HEK293T (cell line): Measurements from ENCODE around the gene ZNFX1.

ENCODE experiments used
- CTCF ChIA-PET: fragments of 350-600 bp; formaldehyde crosslinking; extraction: SDS; loops from one replicate; lab custom pipeline; 2021; ENCODE audit warnings: antibody characterized with exemption, inconsistent platforms; lab: Yijun Ruan, JAX
- POLR2A ChIA-PET: fragments of 350-600 bp; formaldehyde crosslinking; extraction: SDS; loops from one replicate; lab custom pipeline; 2020; ENCODE audit warnings: antibody characterized with exemption, inconsistent platforms; lab: Yijun Ruan, JAX
- DNase-seq: peaks from one replicate; pipeline ENCODE4 v3.0.0; 2012; ENCODE audit warnings: mixed read lengths; ENCODE audit errors: extremely low spot score
- ARNT ChIP-seq: fragments of 450-650 bp; IDR thresholded peaks from 2 replicates; pipeline ENCODE4 v1.6.1; 2017; ENCODE audit warnings: mild to moderate bottlenecking
- BHLHE40 ChIP-seq: fragments of 450-650 bp; IDR thresholded peaks from 2 replicates; pipeline ENCODE4 v1.6.1; 2016; ENCODE audit warnings: mild to moderate bottlenecking, moderate library complexity, borderline replicate concordance
- CTBP1 ChIP-seq: fragments of 450-650 bp; IDR thresholded peaks from 2 replicates; pipeline ENCODE4 v1.6.1; 2016; ENCODE audit warnings: borderline replicate concordance
- ELF4 ChIP-seq: fragments of 450-650 bp; IDR thresholded peaks from 2 replicates; pipeline ENCODE4 v1.6.1; 2017; ENCODE audit warnings: antibody characterized with exemption
- FOXA1 ChIP-seq: fragments of 450-650 bp; IDR thresholded peaks from 2 replicates; pipeline ENCODE4 v1.6.1; 2016; ENCODE audit warnings: mild to moderate bottlenecking
- FOXK2 ChIP-seq: fragments of 450-650 bp; IDR thresholded peaks from 2 replicates; pipeline ENCODE4 v1.6.1; 2016; ENCODE audit warnings: mild to moderate bottlenecking
- FOXM1 ChIP-seq: fragments of 450-650 bp; IDR thresholded peaks from 2 replicates; pipeline ENCODE4 v1.6.1; 2017; ENCODE audit warnings: mild to moderate bottlenecking, borderline replicate concordance
- HDGF ChIP-seq: fragments of 450-650 bp; IDR thresholded peaks from 2 replicates; pipeline ENCODE4 v1.6.1; 2017; ENCODE audit warnings: antibody characterized with exemption, borderline replicate concordance
- L3MBTL2 ChIP-seq: fragments of 450-650 bp; conservative IDR thresholded peaks from 2 replicates; pipeline ENCODE4 v1.6.1; 2016; ENCODE audit warnings: mild to moderate bottlenecking
- LEF1 ChIP-seq: fragments of 450-650 bp; IDR thresholded peaks from 2 replicates; pipeline ENCODE4 v1.6.1; 2017; ENCODE audit warnings: mild to moderate bottlenecking, borderline replicate concordance
- NFRKB ChIP-seq: fragments of 450-650 bp; IDR thresholded peaks from 2 replicates; pipeline ENCODE4 v1.6.1; 2016; ENCODE audit warnings: mild to moderate bottlenecking, moderate library complexity
- SP1 ChIP-seq: fragments of 450-650 bp; IDR thresholded peaks from 2 replicates; pipeline ENCODE4 v1.6.1; 2017
- SUZ12 ChIP-seq: fragments of 450-650 bp; IDR thresholded peaks from 2 replicates; pipeline ENCODE4 v1.6.1; 2016; ENCODE audit warnings: mild to moderate bottlenecking
- TARDBP ChIP-seq: fragments of 450-650 bp; IDR thresholded peaks from 2 replicates; pipeline ENCODE4 v1.6.1; 2016
- ZNF384 ChIP-seq: fragments of 450-650 bp; IDR thresholded peaks from 2 replicates; pipeline ENCODE4 v1.6.1; 2016
- TF ChIP-seq, protein P1 (sequence below): fragments of 450-650 bp; IDR thresholded peaks from 2 replicates; pipeline ENCODE4 v1.6.1; 2016

The ZNFX1 gene

DNA sequence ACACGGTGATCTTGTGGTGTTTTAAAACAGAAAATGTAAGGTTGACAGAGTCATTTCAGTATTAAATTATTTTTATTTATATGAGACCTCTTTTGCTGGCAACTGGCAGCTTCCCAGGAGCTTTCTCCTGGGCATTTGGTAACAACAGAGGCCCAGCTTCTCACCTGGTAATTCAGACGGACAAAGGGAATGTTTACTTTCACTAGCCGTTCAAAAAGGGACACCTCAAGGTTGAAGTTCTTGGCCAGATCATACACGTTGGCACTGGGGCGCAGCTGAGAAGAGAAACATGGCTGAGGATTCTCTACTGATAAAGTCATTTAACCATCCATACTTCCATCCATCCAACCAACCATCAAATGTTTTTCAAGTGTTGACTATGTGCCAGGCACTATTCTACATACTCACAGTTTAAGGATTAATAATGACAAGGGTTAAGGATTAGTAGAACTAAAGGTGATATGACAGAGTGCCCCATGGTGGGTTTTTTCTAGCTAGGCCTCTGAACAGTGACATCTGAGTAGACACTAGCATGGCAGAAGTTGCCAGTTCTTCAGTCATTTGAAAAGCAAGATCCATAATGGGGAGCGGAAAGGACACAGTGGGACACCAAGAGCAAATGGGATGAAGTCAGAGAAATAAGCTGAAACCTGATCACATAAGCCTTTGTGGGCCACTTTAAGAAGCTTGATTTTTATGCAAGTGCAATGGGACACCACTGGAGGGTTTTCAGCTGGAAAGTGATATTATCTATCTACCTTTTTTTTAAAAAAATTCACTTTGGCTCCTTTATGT lies 25.1 kb downstream of the ZNFX1 start:
- POLR2A ChIA-PET, result no interaction called here
- no peak for DNase-seq
- CTCF ChIA-PET, result no interaction called here
- TF ChIP-seq, protein P1, sequence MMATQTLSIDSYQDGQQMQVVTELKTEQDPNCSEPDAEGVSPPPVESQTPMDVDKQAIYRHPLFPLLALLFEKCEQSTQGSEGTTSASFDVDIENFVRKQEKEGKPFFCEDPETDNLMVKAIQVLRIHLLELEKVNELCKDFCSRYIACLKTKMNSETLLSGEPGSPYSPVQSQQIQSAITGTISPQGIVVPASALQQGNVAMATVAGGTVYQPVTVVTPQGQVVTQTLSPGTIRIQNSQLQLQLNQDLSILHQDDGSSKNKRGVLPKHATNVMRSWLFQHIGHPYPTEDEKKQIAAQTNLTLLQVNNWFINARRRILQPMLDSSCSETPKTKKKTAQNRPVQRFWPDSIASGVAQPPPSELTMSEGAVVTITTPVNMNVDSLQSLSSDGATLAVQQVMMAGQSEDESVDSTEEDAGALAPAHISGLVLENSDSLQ, result no peak
- TF ChIP-seq ARNT, result no peak
- no peak for TF ChIP-seq FOXK2
- no peak for TF ChIP-seq BHLHE40
- no peak for TF ChIP-seq FOXA1
- TF ChIP-seq ELF4, result no peak
- TF ChIP-seq CTBP1, result no peak
- no peak for TF ChIP-seq FOXM1
- TF ChIP-seq L3MBTL2, result no peak
- TF ChIP-seq TARDBP, result no peak
- no peak for TF ChIP-seq ZNF384
- no peak for TF ChIP-seq SUZ12
- no peak for TF ChIP-seq HDGF

DNA sequence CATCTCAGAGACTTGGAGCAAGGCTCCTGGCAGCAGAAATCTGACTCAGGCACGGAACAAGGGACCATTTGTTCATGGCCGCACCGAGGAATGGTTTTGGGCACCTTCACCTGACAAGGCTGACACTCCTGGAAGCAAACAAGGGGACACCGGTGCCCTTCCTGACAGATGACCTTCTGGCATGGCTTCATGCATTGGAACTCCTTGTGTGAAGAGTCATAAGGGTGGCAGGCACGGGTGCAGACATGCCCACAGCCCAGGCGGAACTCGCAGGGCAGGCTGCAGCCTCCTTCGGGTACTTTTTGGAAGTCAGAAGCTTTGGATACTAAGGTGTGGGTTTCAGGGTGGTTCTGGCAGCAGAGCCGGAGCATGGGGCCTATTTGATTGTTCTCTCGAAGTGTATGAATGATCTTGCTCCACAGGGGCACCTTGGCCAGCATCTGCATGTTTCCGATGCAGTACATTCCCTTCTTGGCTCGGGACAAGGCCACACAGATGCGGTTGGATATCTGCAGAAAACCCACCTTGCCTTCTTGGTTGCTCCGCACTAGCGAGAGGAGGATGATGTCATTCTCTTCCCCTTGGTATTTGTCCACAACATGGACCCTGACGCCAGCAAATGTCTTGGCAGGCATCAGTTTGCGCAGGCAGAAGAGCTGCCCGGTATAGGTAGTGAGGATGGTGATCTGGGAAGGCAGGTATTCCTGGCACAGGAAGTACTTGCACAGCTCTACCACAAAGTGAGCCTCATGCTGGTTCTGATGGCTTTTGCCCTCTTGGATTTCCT lies 28.8 kb downstream of the ZNFX1 start:
- POLR2A ChIA-PET, result no interaction called here
- no peak for DNase-seq
- no peak for TF ChIP-seq L3MBTL2
- TF ChIP-seq ARNT, result no peak
- TF ChIP-seq HDGF, result no peak
- no peak for TF ChIP-seq NFRKB
- no peak for TF ChIP-seq FOXK2
- CTCF ChIA-PET, result no interaction called here

DNA sequence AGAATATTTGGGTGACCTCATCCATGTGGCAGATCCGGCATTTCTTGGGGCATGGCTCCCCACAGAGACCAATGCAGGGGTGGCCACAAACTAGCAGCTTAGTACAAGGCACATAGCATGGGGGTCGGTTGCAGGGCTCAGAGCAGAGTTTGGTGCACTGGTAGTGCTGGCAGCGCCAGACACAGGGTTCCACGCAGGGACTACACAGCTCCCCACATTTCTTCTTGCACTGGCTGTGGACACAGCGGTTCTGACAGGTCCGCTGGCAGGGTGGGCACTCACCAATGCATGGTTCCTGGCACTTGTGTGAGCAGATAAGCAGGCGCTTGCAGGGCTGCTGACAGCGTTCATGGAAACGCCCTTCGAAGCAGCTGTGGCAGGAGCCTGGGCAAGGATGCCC lies 29.6 kb downstream of the ZNFX1 start:
- no peak for DNase-seq
- no peak for TF ChIP-seq LEF1
- no peak for TF ChIP-seq NFRKB
- no peak for TF ChIP-seq FOXA1
- ChIA-PET POLR2A (no interaction called here), CTCF (no interaction called here)

DNA sequence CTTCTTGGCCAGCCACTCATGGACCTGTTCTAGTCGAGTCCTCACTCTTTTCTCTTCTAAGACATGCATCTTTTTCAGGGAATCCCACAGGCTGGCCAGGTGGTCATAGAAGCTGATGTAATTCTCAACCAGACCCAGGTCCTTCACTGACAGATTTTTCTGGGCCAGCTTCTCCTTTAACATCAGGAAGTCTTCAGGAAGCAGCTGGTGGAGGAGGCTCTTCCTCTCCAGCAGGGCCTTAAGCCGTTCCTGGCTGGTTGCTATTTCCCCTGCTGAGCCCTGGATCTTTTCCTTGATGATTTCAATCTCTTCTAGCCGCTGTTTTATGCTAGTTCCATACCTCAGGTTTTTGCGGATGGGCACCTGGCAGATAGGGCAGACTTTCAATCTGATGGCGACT lies 30.1 kb downstream of the ZNFX1 start:
- ChIA-PET POLR2A (no interaction called here), CTCF (interaction anchor here (2.8 kb wide), 1 partner anchor 72 kb away, joined by 13 read pairs; no protein-coding TSS in a partner anchor)
- DNase-seq, result no peak
- TF ChIP-seq NFRKB (no peak), SUZ12 (no peak), ARNT (no peak), LEF1 (no peak), FOXA1 (no peak), L3MBTL2 (no peak), FOXM1 (no peak), SP1 (no peak), HDGF (no peak), ELF4 (no peak), ZNF384 (no peak), FOXK2 (no peak), BHLHE40 (no peak), TARDBP (no peak), CTBP1 (no peak)
- TF ChIP-seq, protein P1, result no peak

DNA sequence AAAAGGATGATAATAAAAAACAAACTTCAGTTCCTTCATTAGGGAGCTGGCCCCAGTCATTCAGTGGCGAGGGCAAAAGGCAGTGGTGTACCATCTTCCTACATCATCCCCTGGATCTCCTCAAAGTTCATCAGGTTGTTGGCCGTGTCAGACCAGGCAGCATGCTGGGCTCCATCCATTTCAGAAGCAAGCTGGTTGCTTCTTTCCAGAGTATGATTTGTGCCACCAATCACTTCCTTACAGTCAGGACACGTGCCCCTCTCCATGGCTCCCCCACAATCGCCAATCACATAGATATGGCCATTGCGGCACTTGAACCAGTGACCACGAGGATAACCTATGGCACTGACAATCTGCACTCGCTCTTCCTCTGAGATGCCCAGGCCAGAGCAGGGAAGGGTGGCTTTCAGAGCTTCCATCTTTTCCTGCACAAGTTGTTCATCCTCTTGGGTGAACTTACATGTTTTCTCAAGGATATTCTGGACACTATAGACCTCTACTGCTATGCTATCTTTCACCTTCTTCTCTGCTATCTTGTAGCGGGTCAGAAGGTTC lies 30.6 kb downstream of the ZNFX1 start:
- no peak for DNase-seq
- ChIA-PET CTCF (interaction anchor here (0.6 to 2.8 kb wide), 3 partner anchors 10 to 73 kb away, joined by 3 to 13 read pairs (median 4); no protein-coding TSS in a partner anchor), POLR2A (interaction anchor here (1.6 kb wide), 1 partner anchor 31 kb away, joined by 5 read pairs; the partner anchor contains the start of gene ZNFX1)
- TF ChIP-seq HDGF (no peak), FOXM1 (no peak), SP1 (no peak), ELF4 (no peak), TARDBP (no peak), L3MBTL2 (no peak)

DNA sequence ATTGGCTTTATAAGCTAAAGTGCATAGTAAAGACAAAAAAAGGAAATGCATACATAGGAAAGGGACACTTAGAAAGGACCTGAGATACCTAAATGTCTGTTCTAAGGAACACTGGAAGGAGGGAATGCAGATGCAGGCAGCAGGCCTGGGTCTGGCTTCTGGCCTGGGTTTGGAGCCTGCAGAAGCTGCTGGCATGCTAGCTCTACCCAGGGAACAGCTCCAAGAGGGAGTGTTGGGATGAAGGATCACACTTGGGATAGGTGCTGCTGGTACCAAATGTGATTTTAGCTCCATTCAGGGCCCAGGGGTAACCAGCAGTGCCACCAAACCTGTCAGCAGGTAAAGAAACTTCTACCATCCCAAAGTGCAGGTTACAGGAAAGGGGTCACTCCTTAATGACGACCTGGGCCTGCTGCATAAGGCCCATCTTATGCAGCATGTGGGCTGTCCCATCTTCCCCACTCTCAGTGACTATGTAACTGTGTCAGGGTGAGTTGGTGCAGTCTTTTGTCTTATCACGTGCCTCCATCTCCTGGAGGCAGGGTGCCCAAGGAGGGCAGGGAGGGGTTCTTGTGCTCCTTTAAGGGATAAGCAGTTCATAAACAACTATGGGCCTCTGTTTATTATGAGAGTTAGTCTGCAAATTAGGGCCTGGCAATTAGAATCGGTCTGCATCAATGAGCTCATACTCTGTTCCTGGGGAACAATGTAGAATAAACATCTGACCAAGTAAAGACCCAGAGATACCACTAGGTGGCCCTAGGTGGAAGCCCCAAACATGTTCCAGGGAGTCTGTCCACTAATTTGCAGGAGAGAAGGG lies 31.7 kb downstream of the ZNFX1 start:
- POLR2A ChIA-PET, result interaction anchor here (0.6 to 1.6 kb wide), 4 partner anchors 9 to 42 kb away, joined by 3 to 5 read pairs (median 4); partner anchors contain the start of gene ZNFX1
- peak; percentile 63 for DNase-seq
- TF ChIP-seq ELF4 (no peak), SUZ12 (no peak), SP1 (no peak), ARNT (no peak), FOXA1 (no peak), L3MBTL2 (no peak), FOXM1 (no peak), HDGF (no peak), BHLHE40 (no peak), NFRKB (no peak), TARDBP (no peak), ZNF384 (no peak), LEF1 (no peak), CTBP1 (no peak), FOXK2 (no peak)
- TF ChIP-seq, protein P1, result no peak
- CTCF ChIA-PET, result interaction anchor here (0.6 to 2.8 kb wide), 12 partner anchors 9 to 130 kb away, joined by 3 to 13 read pairs (median 4); no protein-coding TSS in a partner anchor
